ENCODE data around the gene WSCD1.

DNA sequence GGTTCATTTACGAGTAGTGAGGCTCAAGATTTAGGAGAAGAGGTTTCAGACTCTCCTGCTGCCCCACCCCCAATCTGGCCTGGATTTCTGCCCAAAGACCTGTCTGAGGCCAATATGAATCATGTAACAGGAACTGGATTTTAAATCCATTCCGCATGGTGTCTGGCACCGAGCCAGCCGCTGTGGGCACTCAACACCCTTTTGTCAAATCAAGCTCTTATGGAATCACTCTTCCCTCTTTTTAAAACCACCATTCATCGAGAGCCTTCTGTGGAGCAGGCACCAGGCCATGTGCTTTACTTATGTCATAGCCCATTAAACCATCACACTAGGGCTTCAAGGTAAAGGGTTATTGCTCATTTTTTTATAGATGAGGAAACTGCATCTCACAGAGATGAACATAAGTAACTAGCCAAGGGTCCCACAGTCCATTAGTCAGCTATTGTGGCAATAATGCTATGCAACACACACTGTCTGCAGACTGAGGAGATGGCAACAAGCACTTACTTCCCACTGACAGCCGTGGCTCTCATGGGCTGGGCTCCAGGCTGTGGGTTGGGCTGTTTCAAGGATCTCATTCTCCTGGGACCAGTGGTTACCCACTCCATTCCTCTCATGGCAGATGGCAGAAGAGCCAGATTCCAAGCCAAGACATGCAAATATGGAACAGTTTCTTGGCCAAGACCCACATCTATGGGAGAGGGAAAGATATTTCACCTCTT is 93.6 kb downstream of the WSCD1 start:
- TF ChIP-seq, protein P1, sequence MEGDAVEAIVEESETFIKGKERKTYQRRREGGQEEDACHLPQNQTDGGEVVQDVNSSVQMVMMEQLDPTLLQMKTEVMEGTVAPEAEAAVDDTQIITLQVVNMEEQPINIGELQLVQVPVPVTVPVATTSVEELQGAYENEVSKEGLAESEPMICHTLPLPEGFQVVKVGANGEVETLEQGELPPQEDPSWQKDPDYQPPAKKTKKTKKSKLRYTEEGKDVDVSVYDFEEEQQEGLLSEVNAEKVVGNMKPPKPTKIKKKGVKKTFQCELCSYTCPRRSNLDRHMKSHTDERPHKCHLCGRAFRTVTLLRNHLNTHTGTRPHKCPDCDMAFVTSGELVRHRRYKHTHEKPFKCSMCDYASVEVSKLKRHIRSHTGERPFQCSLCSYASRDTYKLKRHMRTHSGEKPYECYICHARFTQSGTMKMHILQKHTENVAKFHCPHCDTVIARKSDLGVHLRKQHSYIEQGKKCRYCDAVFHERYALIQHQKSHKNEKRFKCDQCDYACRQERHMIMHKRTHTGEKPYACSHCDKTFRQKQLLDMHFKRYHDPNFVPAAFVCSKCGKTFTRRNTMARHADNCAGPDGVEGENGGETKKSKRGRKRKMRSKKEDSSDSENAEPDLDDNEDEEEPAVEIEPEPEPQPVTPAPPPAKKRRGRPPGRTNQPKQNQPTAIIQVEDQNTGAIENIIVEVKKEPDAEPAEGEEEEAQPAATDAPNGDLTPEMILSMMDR (IDR thresholded peaks at IDR 0.05): no peak
- TF ChIP-seq POLR2A (IDR thresholded peaks at IDR 0.05) (no peak), EP300 (IDR thresholded peaks at IDR 0.05) (no peak)
